ENCODE results near the gene GNAQ.

- TF ChIP-seq, protein P1, sequence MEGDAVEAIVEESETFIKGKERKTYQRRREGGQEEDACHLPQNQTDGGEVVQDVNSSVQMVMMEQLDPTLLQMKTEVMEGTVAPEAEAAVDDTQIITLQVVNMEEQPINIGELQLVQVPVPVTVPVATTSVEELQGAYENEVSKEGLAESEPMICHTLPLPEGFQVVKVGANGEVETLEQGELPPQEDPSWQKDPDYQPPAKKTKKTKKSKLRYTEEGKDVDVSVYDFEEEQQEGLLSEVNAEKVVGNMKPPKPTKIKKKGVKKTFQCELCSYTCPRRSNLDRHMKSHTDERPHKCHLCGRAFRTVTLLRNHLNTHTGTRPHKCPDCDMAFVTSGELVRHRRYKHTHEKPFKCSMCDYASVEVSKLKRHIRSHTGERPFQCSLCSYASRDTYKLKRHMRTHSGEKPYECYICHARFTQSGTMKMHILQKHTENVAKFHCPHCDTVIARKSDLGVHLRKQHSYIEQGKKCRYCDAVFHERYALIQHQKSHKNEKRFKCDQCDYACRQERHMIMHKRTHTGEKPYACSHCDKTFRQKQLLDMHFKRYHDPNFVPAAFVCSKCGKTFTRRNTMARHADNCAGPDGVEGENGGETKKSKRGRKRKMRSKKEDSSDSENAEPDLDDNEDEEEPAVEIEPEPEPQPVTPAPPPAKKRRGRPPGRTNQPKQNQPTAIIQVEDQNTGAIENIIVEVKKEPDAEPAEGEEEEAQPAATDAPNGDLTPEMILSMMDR (IDR thresholded peaks at IDR 0.05) = no peak
- no peak for TF ChIP-seq POLR2AphosphoS5 (IDR thresholded peaks at IDR 0.05)
These were observed 18.8 kb upstream of the GNAQ start for GRCh38 chr9:78050421-78050820.
